Measurements from ENCODE around the gene CCDC178.

GRCh38 chr18:33483908-33484307 is 43.4 kb upstream of the CCDC178 start:
- TF ChIP-seq POLR2AphosphoS5 (IDR thresholded peaks at IDR 0.05; ENCODE audit: low read depth) (no peak), CTCF (IDR thresholded peaks at IDR 0.05; ENCODE audit: insufficient read depth, low read length) (no peak), REST (IDR thresholded peaks at IDR 0.05; ENCODE audit: insufficient replicate concordance, low read depth) (no peak), GABPA (IDR thresholded peaks at IDR 0.05; ENCODE audit: low read depth) (no peak), SPI1 (IDR thresholded peaks at IDR 0.05; ENCODE audit: borderline replicate concordance, low read depth) (no peak)

Data from HL-60 (cell line).